ENCODE results near the gene FAM161B.
"Not testable (repeated sequence)": the region's sequence is repeated elsewhere in the genome, so short reads cannot be mapped to it uniquely, and the experiment has no call there.

The FAM161B gene

DNA sequence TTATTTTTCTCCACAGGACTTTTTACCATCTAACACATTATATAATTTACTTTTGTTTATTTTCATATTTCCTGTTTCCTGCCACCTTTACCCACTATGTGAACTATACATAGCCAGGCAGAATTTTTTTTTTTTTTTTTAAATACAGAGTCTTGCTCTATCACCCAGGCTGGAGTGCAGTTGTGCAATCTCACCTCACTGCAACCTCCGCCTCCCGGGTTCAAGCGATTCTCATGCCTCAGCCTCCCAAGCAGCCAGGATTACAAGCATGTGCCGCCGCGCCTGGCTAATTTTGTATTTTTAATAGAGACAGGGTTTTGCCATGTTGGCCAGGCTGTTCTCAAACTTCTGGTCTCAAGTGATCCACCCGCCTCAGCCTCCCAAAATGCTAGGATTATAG lies 45.0 kb upstream of the FAM161B start:
- DNase-seq; H3K27ac ChIP-seq (ENCODE audit: insufficient read depth in 1 of 2, low read depth in 1 of 2, low read length in 2 of 2, poor library complexity in 1 of 2, severe bottlenecking in 2 of 2); POLR2A ChIA-PET; H3K36me3 ChIP-seq (ENCODE audit: control insufficient read depth in 4 of 4, insufficient read depth in 4 of 4, low read length in 3 of 4); H3K9me3 ChIP-seq (ENCODE audit: control extremely low read depth in 1 of 5, control insufficient read depth in 4 of 5, insufficient read depth in 2 of 5, low read depth in 1 of 5, low read length in 4 of 5); H3K4me1 ChIP-seq (ENCODE audit: control extremely low read depth in 1 of 4, control insufficient read depth in 4 of 4, insufficient read depth in 4 of 4, low read length in 3 of 4); CTCF ChIA-PET; H3K27me3 ChIP-seq (replicated peaks in 2 of 5; ENCODE audit: control insufficient read depth in 4 of 5, insufficient read depth in 5 of 5, low read length in 4 of 5); H3K4me3 ChIP-seq (ENCODE audit: control insufficient read depth in 1 of 7, extremely low read depth in 1 of 7, insufficient read depth in 4 of 7, low read depth in 2 of 7, low read length in 6 of 7): not testable (repeated sequence)
- 100% methylated on average over 1 of the region's 7 CpGs for WGBS (ENCODE audit: insufficient coverage)

- no peaks in the 10 kb centered on the region for H3K9me3 ChIP-seq (ENCODE audit: control extremely low read depth in 1 of 5, control insufficient read depth in 4 of 5, insufficient read depth in 2 of 5, low read depth in 1 of 5, low read length in 4 of 5)
- no peaks in the 10 kb centered on the region for H3K4me1 ChIP-seq (ENCODE audit: control extremely low read depth in 1 of 4, control insufficient read depth in 4 of 4, insufficient read depth in 4 of 4, low read length in 3 of 4)
- 67% methylated on average over 2 of the region's 4 CpGs for WGBS (ENCODE audit: insufficient coverage)
- no peak overlapping the region for H3K27ac ChIP-seq (ENCODE audit: insufficient read depth in 1 of 2, low read depth in 1 of 2, low read length in 2 of 2, poor library complexity in 1 of 2, severe bottlenecking in 2 of 2)
- peaks cover 2 to 19% (median 14%) of the 10 kb centered on the region in 4 experiments for H3K36me3 ChIP-seq (ENCODE audit: control insufficient read depth in 4 of 4, insufficient read depth in 4 of 4, low read length in 3 of 4)
- POLR2A ChIA-PET = no interaction called here
- no peaks in the 10 kb centered on the region for H3K27me3 ChIP-seq (replicated peaks in 2 of 5; ENCODE audit: control insufficient read depth in 4 of 5, insufficient read depth in 5 of 5, low read length in 4 of 5)
- CTCF ChIA-PET = interaction anchor here (1.3 kb wide), 1 partner anchor 8 kb away, joined by 3 read pairs; no protein-coding TSS in a partner anchor
- H3K4me3 ChIP-seq (ENCODE audit: control insufficient read depth in 1 of 7, extremely low read depth in 1 of 7, insufficient read depth in 4 of 7, low read depth in 2 of 7, low read length in 6 of 7) = no peak overlapping the region
- no peak for DNase-seq
These were observed 41.2 kb upstream of the FAM161B start for GRCh38 chr14:73991092-73991491.

DNA sequence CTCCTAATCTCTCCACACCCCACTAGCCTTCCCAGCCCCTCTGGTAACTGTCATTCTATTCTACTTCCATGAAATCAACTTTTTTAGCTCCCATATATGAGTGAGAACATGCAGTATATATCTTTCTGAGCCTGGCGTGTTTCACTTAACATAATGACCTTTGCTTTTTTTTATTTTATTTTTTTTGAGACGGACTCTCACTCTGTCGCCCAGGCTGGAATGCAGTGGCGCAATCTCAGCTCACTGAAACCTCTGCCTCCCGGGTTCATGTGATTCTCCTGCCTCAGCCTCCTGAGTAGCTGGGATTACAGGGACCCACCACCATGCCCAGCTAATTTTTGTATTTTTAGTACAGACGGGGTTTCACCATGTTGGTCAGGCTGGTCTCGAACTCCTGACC lies 38.8 kb upstream of the FAM161B start:
- H3K4me1 ChIP-seq (ENCODE audit: control extremely low read depth in 1 of 4, control insufficient read depth in 4 of 4, insufficient read depth in 4 of 4, low read length in 3 of 4); DNase-seq; H3K9me3 ChIP-seq (ENCODE audit: control extremely low read depth in 1 of 5, control insufficient read depth in 4 of 5, insufficient read depth in 2 of 5, low read depth in 1 of 5, low read length in 4 of 5); H3K27ac ChIP-seq (ENCODE audit: insufficient read depth in 1 of 2, low read depth in 1 of 2, low read length in 2 of 2, poor library complexity in 1 of 2, severe bottlenecking in 2 of 2); H3K4me3 ChIP-seq (ENCODE audit: control insufficient read depth in 1 of 7, extremely low read depth in 1 of 7, insufficient read depth in 4 of 7, low read depth in 2 of 7, low read length in 6 of 7); POLR2A ChIA-PET; H3K27me3 ChIP-seq (replicated peaks in 2 of 5; ENCODE audit: control insufficient read depth in 4 of 5, insufficient read depth in 5 of 5, low read length in 4 of 5): not testable (repeated sequence)
- CTCF ChIA-PET = interaction anchor here (0.7 kb wide), 1 partner anchor 12 kb away, joined by 3 read pairs; no protein-coding TSS in a partner anchor
- whole genome bisulfite sequencing (ENCODE audit: insufficient coverage) = 100% methylated on average over 3 of the region's 7 CpGs
- peaks cover 2 to 18% (median 15%) of the 10 kb centered on the region in 4 experiments for H3K36me3 ChIP-seq (ENCODE audit: control insufficient read depth in 4 of 4, insufficient read depth in 4 of 4, low read length in 3 of 4)

DNA sequence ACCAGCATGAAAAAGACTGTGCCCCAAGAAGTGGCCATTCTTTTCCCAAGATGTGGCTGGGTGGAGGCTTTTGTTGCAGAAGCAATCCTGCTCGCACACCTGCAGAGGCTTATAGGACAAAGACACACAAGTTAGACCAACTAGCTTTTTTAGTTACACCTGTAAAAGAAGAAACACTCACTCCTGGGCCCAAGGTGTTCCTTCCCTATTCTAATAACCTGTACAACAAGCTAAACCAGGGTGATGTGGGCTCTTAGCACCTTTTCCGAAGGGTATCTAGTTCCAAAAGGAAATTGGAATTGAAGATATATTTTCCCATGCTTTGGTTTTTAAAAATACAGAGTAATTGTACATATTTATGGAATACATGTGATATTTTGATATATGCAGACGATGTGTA lies 38.2 kb upstream of the FAM161B start:
- Histone ChIP-seq H3K27ac (ENCODE audit: insufficient read depth in 1 of 2, low read depth in 1 of 2, low read length in 2 of 2, poor library complexity in 1 of 2, severe bottlenecking in 2 of 2) (no peak overlapping the region), H3K4me1 (ENCODE audit: control extremely low read depth in 1 of 4, control insufficient read depth in 4 of 4, insufficient read depth in 4 of 4, low read length in 3 of 4) (no peaks in the 10 kb centered on the region), H3K27me3 (replicated peaks in 2 of 5; ENCODE audit: control insufficient read depth in 4 of 5, insufficient read depth in 5 of 5, low read length in 4 of 5) (no peaks in the 10 kb centered on the region), H3K4me3 (ENCODE audit: control insufficient read depth in 1 of 7, extremely low read depth in 1 of 7, insufficient read depth in 4 of 7, low read depth in 2 of 7, low read length in 6 of 7) (no peak overlapping the region), H3K9me3 (ENCODE audit: control extremely low read depth in 1 of 5, control insufficient read depth in 4 of 5, insufficient read depth in 2 of 5, low read depth in 1 of 5, low read length in 4 of 5) (no peaks in the 10 kb centered on the region), H3K36me3 (ENCODE audit: control insufficient read depth in 4 of 4, insufficient read depth in 4 of 4, low read length in 3 of 4) (peaks cover 2 to 18% (median 15%) of the 10 kb centered on the region in 4 experiments)
- WGBS (ENCODE audit: insufficient coverage) = 100% methylated on average over 1 of the region's 3 CpGs
- DNase-seq = no peak
- POLR2A ChIA-PET = no interaction called here
- CTCF ChIA-PET = interaction anchor here (0.7 kb wide), 1 partner anchor 12 kb away, joined by 3 read pairs; no protein-coding TSS in a partner anchor

DNA sequence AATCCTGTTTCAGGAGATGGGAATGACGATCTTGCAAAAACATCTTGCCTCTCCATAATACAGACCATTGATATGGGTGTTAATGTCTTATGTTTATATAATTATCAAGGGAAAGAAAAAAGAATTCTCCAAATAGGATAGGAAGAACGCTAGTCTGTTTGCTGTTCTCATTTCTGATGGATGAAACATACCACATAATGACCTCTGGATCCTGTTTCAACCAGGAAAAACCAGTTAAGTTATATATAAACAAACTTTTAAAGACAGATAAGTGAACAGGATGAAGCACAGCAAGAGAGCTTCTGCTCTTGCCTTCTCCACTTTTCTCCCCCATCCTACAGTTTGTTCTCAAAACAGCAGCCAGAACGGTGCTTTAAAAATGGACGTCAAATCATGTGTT lies 28.0 kb upstream of the FAM161B start:
- ChIA-PET POLR2A (no interaction called here), CTCF (interaction anchor here (0.6 kb wide), 1 partner anchor 66 kb away, joined by 3 read pairs; no protein-coding TSS in a partner anchor)
- Histone ChIP-seq H3K36me3 (ENCODE audit: control insufficient read depth in 4 of 4, insufficient read depth in 4 of 4, low read length in 3 of 4) (peaks cover 3 to 27% (median 17%) of the 10 kb centered on the region in 4 experiments), H3K27me3 (replicated peaks in 2 of 5; ENCODE audit: control insufficient read depth in 4 of 5, insufficient read depth in 5 of 5, low read length in 4 of 5) (no peaks in the 10 kb centered on the region), H3K9me3 (ENCODE audit: control extremely low read depth in 1 of 5, control insufficient read depth in 4 of 5, insufficient read depth in 2 of 5, low read depth in 1 of 5, low read length in 4 of 5) (no peaks in the 10 kb centered on the region), H3K27ac (ENCODE audit: insufficient read depth in 1 of 2, low read depth in 1 of 2, low read length in 2 of 2, poor library complexity in 1 of 2, severe bottlenecking in 2 of 2) (no peak overlapping the region), H3K4me3 (ENCODE audit: control insufficient read depth in 1 of 7, extremely low read depth in 1 of 7, insufficient read depth in 4 of 7, low read depth in 2 of 7, low read length in 6 of 7) (no peak overlapping the region), H3K4me1 (ENCODE audit: control extremely low read depth in 1 of 4, control insufficient read depth in 4 of 4, insufficient read depth in 4 of 4, low read length in 3 of 4) (no peaks in the 10 kb centered on the region)
- DNase-seq = no peak
- WGBS (ENCODE audit: insufficient coverage) = 100% methylated on average over 2 of the region's 4 CpGs

GRCh38 chr14:73976125-73976524 lies 26.2 kb upstream of the FAM161B start:
- POLR2A ChIA-PET = no interaction called here
- H3K27ac ChIP-seq (ENCODE audit: insufficient read depth in 1 of 2, low read depth in 1 of 2, low read length in 2 of 2, poor library complexity in 1 of 2, severe bottlenecking in 2 of 2) = no peak overlapping the region
- CTCF ChIA-PET = interaction anchor here (0.7 to 1.6 kb wide), 5 partner anchors 12 to 37 kb away, joined by 3 to 4 read pairs (median 3); no protein-coding TSS in a partner anchor
- H3K4me3 ChIP-seq (ENCODE audit: control insufficient read depth in 1 of 7, extremely low read depth in 1 of 7, insufficient read depth in 4 of 7, low read depth in 2 of 7, low read length in 6 of 7) = no peak overlapping the region
- no peaks in the 10 kb centered on the region for H3K27me3 ChIP-seq (replicated peaks in 2 of 5; ENCODE audit: control insufficient read depth in 4 of 5, insufficient read depth in 5 of 5, low read length in 4 of 5)
- 98% methylated on average over 6 of the region's 6 CpGs for WGBS (ENCODE audit: insufficient coverage)
- H3K4me1 ChIP-seq (ENCODE audit: control extremely low read depth in 1 of 4, control insufficient read depth in 4 of 4, insufficient read depth in 4 of 4, low read length in 3 of 4) = no peaks in the 10 kb centered on the region
- no peak for DNase-seq
- peaks cover 3 to 34% (median 21%) of the 10 kb centered on the region in 4 experiments for H3K36me3 ChIP-seq (ENCODE audit: control insufficient read depth in 4 of 4, insufficient read depth in 4 of 4, low read length in 3 of 4)
- no peaks in the 10 kb centered on the region for H3K9me3 ChIP-seq (ENCODE audit: control extremely low read depth in 1 of 5, control insufficient read depth in 4 of 5, insufficient read depth in 2 of 5, low read depth in 1 of 5, low read length in 4 of 5)

DNA sequence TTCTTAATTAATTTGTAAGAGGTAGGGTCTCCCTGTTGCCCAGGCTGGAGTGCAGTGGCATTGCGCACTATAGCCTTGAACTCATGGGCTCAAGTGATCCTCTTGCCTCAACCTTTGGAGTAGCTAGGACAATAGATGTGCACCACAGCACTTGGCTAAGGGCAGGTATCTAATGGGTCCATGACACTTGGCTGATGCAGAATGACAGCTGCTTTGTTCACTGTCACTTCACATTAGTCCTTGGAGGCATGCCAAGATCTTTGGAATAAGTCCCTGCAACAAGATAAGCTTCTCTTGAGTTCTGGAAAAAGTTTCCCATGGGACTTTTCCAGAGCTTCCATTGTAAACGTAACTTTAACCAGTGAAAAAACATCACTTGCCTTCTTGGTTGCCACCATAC lies 23.6 kb upstream of the FAM161B start:
- POLR2A ChIA-PET = no interaction called here

More for the DNA sequence above, 23.6 kb upstream of the FAM161B start:
- H3K27ac ChIP-seq (ENCODE audit: insufficient read depth in 1 of 2, low read depth in 1 of 2, low read length in 2 of 2, poor library complexity in 1 of 2, severe bottlenecking in 2 of 2) = no peak overlapping the region
- H3K36me3 ChIP-seq (ENCODE audit: control insufficient read depth in 4 of 4, insufficient read depth in 4 of 4, low read length in 3 of 4) = peaks cover 3 to 47% (median 33%) of the 10 kb centered on the region in 4 experiments
- no peaks in the 10 kb centered on the region for H3K27me3 ChIP-seq (replicated peaks in 2 of 5; ENCODE audit: control insufficient read depth in 4 of 5, insufficient read depth in 5 of 5, low read length in 4 of 5)
- CTCF ChIA-PET = no interaction called here
- no peak for DNase-seq
- no peaks in the 10 kb centered on the region for H3K9me3 ChIP-seq (ENCODE audit: control extremely low read depth in 1 of 5, control insufficient read depth in 4 of 5, insufficient read depth in 2 of 5, low read depth in 1 of 5, low read length in 4 of 5)
- WGBS (ENCODE audit: insufficient coverage) = 100% methylated on average over 2 of the region's 2 CpGs
- H3K4me3 ChIP-seq (ENCODE audit: control insufficient read depth in 1 of 7, extremely low read depth in 1 of 7, insufficient read depth in 4 of 7, low read depth in 2 of 7, low read length in 6 of 7) = no peak overlapping the region
- no peaks in the 10 kb centered on the region for H3K4me1 ChIP-seq (ENCODE audit: control extremely low read depth in 1 of 4, control insufficient read depth in 4 of 4, insufficient read depth in 4 of 4, low read length in 3 of 4)

All from common myeloid progenitor, CD34-positive (primary cell).